ENCODE measurements around the gene PIGK. TPM values are rescaled to one million over a fixed set of nuclear protein-coding genes. Genes with fewer than 3 reads are reported as not detected.

PIGK gene
- total and polyA plus RNA-seq, 2 donors (not counting 3 experiments of a cell fraction or from before 2014, with no cell fraction given), result 12.3 to 32.3 TPM

DNA sequence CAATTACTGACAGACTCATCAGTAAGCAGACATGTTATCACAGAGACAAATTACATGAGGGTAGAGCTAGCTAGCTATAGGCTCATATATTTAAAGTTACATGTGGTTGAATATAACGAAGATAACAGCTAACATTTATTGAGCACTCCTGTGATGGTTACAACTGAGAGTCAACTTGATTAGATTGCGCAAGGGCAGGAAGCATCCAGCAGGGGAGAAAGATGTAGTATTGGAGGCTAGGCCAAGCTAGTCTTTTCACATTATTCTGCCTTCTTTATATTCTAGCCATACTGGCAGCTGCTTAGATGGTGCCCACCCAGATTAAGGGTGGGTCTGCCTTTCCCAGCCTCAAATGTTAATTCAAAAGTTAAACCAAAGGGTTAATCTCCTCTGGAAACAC, 37.1 kb downstream of the PIGK start:
- Histone ChIP-seq H3K9me3 (replicated peaks; ENCODE audit: control insufficient read depth, insufficient read depth, low read length) (no peaks in the 10 kb centered on the region), H3K9ac (replicated peaks; ENCODE audit: extremely low read depth, insufficient read depth, low read length) (no peak overlapping the region), H3K4me2 (ENCODE audit: insufficient read depth, low read length) (no peak overlapping the region), H3K27ac (ENCODE audit: insufficient read depth, low read depth, low read length) (no peak overlapping the region), H3K79me2 (ENCODE audit: control insufficient read depth, insufficient read depth, low read length) (no peaks in the 10 kb centered on the region), H3K9me1 (replicated peaks; ENCODE audit: control insufficient read depth, extremely low read depth, insufficient read depth, low read length) (no peaks in the 10 kb centered on the region), H3K4me3 (replicated peaks in 1 of 3; ENCODE audit: insufficient read depth in 1 of 3, low read depth in 1 of 3, low read length in 3 of 3) (no peak overlapping the region), H4K20me1 (replicated peaks; ENCODE audit: control insufficient read depth, extremely low read depth, insufficient read depth, low read length) (no peaks in the 10 kb centered on the region), H2AFZ (ENCODE audit: low read depth, low read length) (no peak overlapping the region), H3K4me1 (ENCODE audit: control insufficient read depth, extremely low read depth, insufficient read depth, low read length) (no peaks in the 10 kb centered on the region), H3K36me3 (ENCODE audit: control insufficient read depth in 2 of 2, extremely low read depth in 1 of 2, insufficient read depth in 2 of 2, low read length in 2 of 2) (no peaks in the 10 kb centered on the region), H3K27me3 (ENCODE audit: control insufficient read depth in 2 of 2, insufficient read depth in 2 of 2, low read length in 2 of 2) (no peaks in the 10 kb centered on the region)
- TF ChIP-seq, protein P1, sequence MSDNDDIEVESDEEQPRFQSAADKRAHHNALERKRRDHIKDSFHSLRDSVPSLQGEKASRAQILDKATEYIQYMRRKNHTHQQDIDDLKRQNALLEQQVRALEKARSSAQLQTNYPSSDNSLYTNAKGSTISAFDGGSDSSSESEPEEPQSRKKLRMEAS (IDR thresholded peaks at IDR 0.05; ENCODE audit: insufficient read depth, insufficient read length), result no peak
- no peak for TF ChIP-seq JUN (IDR thresholded peaks at IDR 0.05; ENCODE audit: borderline replicate concordance, insufficient read depth, insufficient read length, low read depth)
- TF ChIP-seq POLR2AphosphoS5 (IDR thresholded peaks at IDR 0.05; ENCODE audit: insufficient read depth, low read depth, low read length), result no peak
- no peak for TF ChIP-seq EZH2 (IDR thresholded peaks at IDR 0.05; ENCODE audit: borderline replicate concordance, low read depth, low read length, severe bottlenecking)
- TF ChIP-seq, protein P2, sequence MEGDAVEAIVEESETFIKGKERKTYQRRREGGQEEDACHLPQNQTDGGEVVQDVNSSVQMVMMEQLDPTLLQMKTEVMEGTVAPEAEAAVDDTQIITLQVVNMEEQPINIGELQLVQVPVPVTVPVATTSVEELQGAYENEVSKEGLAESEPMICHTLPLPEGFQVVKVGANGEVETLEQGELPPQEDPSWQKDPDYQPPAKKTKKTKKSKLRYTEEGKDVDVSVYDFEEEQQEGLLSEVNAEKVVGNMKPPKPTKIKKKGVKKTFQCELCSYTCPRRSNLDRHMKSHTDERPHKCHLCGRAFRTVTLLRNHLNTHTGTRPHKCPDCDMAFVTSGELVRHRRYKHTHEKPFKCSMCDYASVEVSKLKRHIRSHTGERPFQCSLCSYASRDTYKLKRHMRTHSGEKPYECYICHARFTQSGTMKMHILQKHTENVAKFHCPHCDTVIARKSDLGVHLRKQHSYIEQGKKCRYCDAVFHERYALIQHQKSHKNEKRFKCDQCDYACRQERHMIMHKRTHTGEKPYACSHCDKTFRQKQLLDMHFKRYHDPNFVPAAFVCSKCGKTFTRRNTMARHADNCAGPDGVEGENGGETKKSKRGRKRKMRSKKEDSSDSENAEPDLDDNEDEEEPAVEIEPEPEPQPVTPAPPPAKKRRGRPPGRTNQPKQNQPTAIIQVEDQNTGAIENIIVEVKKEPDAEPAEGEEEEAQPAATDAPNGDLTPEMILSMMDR (IDR thresholded peaks at IDR 0.05; ENCODE audit: extremely low read depth in 1 of 2, insufficient read depth in 1 of 2, low read depth in 1 of 2, low read length in 2 of 2), result no peak
- TF ChIP-seq GATA2 (IDR thresholded peaks at IDR 0.05; ENCODE audit: insufficient read depth, insufficient read length, low read depth, low read length), result no peak
- no peak for TF ChIP-seq MYC (IDR thresholded peaks at IDR 0.05; ENCODE audit: low read depth, low read length)
- TF ChIP-seq FOS (IDR thresholded peaks at IDR 0.05; ENCODE audit: borderline replicate concordance, insufficient read depth, low read length), result no peak
- no peak for TF ChIP-seq POLR2A (IDR thresholded peaks at IDR 0.05; ENCODE audit: low read depth, low read length)
- DNase-seq (ENCODE audit: low read depth, low spot score) (no peak), FAIRE-seq (no peak)
- ChIA-PET POLR2A (no interaction called here), CTCF (interaction anchor here (0.6 to 1.3 kb wide), 2 partner anchors 18 to 352 kb away, joined by 4 to 5 read pairs; no protein-coding TSS in a partner anchor)
- dilution Hi-C loops (cut with MboI; ENCODE audit: extremely low pct_ligation_motif_present, low sequenced_read_pairs) (no loop called here), intact Hi-C loops (cut with micrococcal nuclease) (no loop called here)
- BruUV-seq (replicated peaks), result no TSS peak

Measured in endothelial cell of umbilical vein (primary cell).